ENCODE results near the gene IMMP2L. TPM values are rescaled to one million over a fixed set of nuclear protein-coding genes. Genes with fewer than 3 reads are reported as not detected.

IMMP2L gene
- total RNA-seq, 1 donor from 2014 or later, result 31.9 TPM

DNA sequence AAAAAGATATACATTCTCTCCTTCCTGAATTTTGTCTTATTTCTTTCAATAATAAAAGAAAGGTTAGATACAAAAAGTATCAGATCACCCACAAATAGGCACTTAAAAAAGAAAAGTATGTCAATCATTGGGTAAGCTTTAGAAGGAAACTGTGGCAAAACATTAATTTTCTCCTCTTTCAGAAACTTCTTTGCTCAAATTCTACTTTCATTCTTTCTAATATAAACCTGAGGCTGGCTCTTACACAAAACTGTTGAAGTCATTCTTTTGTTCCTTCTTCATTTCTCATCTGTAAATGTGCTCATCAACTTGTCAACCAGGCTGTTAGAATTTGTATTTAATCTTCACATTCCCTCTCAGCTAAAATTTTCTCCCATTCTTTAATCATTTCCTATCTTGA is 346.7 kb downstream of the IMMP2L start:
- Mint-ChIP-seq H3K36me3 (ENCODE audit: low read depth) (no peaks in the 10 kb centered on the region), H3K27me3 (no peaks in the 10 kb centered on the region), H3K27ac (no peak overlapping the region), H3K9me3 (no peaks in the 10 kb centered on the region), H3K4me1 (no peaks in the 10 kb centered on the region), H3K4me3 (no peak overlapping the region)
- TF ChIP-seq, protein P1, sequence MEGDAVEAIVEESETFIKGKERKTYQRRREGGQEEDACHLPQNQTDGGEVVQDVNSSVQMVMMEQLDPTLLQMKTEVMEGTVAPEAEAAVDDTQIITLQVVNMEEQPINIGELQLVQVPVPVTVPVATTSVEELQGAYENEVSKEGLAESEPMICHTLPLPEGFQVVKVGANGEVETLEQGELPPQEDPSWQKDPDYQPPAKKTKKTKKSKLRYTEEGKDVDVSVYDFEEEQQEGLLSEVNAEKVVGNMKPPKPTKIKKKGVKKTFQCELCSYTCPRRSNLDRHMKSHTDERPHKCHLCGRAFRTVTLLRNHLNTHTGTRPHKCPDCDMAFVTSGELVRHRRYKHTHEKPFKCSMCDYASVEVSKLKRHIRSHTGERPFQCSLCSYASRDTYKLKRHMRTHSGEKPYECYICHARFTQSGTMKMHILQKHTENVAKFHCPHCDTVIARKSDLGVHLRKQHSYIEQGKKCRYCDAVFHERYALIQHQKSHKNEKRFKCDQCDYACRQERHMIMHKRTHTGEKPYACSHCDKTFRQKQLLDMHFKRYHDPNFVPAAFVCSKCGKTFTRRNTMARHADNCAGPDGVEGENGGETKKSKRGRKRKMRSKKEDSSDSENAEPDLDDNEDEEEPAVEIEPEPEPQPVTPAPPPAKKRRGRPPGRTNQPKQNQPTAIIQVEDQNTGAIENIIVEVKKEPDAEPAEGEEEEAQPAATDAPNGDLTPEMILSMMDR (IDR thresholded peaks at IDR 0.05), result no peak
- intact Hi-C loops (cut with micrococcal nuclease), result no loop called here
- DNase-seq (no peak), ATAC-seq (ENCODE audit: low read depth) (no peak)
- CTCF ChIA-PET, result no interaction called here
- POLR2A ChIA-PET, result no interaction called here

DNA sequence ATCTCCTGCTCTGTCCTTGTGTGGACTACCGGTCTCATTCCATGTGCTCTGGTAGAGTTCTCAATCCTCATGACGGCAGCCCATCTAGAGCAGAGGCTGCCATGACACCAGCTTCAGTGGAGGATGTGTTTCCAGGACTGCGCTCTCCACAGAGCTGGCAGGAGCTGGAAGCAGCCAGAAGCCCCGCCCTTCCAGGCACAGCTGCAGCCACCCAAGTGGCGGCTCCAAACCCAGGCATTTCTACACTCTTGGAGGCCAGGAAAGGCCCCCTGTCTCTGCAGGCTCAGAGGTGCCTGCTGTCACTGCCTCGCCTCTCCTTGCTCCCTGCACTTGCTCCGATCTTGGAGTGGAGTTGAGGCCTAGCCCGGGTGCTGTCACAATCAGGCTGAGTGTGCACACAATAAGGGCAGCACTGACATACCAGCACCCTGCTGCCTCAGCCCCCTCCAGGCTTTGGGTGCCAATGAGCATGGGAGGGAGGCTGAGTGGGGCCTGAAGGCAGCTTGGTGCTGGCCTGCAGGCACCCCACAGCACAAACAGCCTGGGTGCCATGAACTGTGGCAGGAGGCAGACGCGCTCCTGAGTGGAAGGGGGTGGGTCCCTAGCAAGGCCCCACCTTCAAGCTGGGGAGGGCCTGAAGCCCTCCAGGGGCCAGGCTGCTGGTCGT is 349.3 kb downstream of the IMMP2L start:
- TF ChIP-seq, protein P1 (IDR thresholded peaks at IDR 0.05), result no peak
- DNase-seq (no peak), ATAC-seq (ENCODE audit: low read depth) (no peak)
- no peaks in the 10 kb centered on the region for H3K27me3 Mint-ChIP-seq
- no peak overlapping the region for H3K4me3 Mint-ChIP-seq
- intact Hi-C loops (cut with micrococcal nuclease), result no loop called here
- H3K27ac Mint-ChIP-seq, result no peak overlapping the region
- ChIA-PET CTCF (no interaction called here), POLR2A (no interaction called here)
- H3K9me3 Mint-ChIP-seq, result no peaks in the 10 kb centered on the region
- H3K4me1 Mint-ChIP-seq, result no peaks in the 10 kb centered on the region
- H3K36me3 Mint-ChIP-seq (ENCODE audit: low read depth), result peaks cover 4% of the 10 kb centered on the region

DNA sequence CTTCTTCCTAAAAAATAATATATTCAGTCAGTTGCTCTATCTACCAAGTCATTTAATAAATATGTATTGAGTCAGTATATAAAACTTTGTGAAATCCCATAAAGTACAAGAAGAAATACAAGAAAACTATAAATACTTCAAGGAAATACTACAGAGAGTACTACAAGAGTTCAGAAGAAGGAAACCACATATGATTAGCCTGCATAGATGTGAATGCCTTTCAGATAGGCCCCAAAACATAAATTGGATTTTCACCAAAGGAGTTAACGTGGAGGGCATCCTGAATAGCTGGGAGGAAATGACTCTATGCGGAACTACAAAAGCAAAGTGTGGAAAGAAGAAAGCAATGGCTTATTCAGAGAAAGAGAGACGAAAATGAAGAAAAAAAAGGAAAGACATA is 351.3 kb downstream of the IMMP2L start:
- ChIA-PET POLR2A (no interaction called here), CTCF (no interaction called here)
- DNase-seq (no peak), ATAC-seq (ENCODE audit: low read depth) (no peak)
- Mint-ChIP-seq H3K4me1 (no peaks in the 10 kb centered on the region), H3K36me3 (ENCODE audit: low read depth) (peaks cover 4% of the 10 kb centered on the region), H3K27ac (no peak overlapping the region), H3K27me3 (no peaks in the 10 kb centered on the region), H3K9me3 (no peaks in the 10 kb centered on the region), H3K4me3 (no peak overlapping the region)
- TF ChIP-seq, protein P1 (IDR thresholded peaks at IDR 0.05), result no peak
- intact Hi-C loops (cut with micrococcal nuclease), result no loop called here

DNA sequence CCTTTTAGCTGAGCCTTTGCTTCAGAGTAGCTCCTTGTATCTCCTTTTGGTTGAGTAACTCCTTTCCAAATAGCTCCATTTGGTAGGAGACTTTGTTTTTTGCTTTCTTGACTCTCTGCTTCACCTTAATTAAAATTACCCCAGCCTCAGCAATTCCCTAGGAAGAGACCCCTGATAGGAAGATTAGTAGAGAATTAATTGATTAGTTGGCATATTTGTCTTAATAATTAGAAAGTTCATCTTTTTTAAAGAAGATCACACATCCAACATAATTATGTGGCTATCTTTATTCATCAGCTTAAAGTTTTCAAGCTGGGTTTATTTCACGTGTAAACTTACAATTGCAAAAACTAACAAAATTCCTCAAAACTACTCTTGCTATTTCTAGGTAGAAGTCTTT is 352.2 kb downstream of the IMMP2L start:
- ATAC-seq (ENCODE audit: low read depth) (no peak), DNase-seq (no peak)
- H3K9me3 Mint-ChIP-seq, result no peaks in the 10 kb centered on the region
- ChIA-PET POLR2A (no interaction called here), CTCF (no interaction called here)
- peaks cover 4% of the 10 kb centered on the region for H3K36me3 Mint-ChIP-seq (ENCODE audit: low read depth)
- intact Hi-C loops (cut with micrococcal nuclease), result no loop called here
- TF ChIP-seq, protein P1 (IDR thresholded peaks at IDR 0.05), result no peak
- H3K4me1 Mint-ChIP-seq, result no peaks in the 10 kb centered on the region
- no peaks in the 10 kb centered on the region for H3K27me3 Mint-ChIP-seq
- no peak overlapping the region for H3K4me3 Mint-ChIP-seq
- H3K27ac Mint-ChIP-seq, result no peak overlapping the region

DNA sequence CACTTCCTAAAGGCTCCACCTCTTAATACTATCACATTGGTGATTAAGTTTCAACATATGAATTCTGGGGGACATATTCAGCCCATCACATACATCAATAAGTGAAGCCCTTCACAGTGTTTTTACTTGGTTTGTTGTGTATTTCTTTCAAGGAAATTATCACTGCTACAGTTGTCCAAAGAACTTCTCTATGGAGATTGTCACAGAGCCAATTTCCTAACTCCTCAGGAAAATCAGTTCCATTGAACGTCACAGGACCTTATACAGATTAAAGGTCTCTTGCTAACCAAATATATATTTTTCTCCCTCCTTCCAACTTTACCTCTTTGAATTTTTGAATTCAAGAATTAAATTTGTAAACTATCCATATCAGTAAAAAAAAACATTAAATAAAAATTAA is 357.0 kb downstream of the IMMP2L start:
- Mint-ChIP-seq H3K27ac (no peak overlapping the region), H3K27me3 (no peaks in the 10 kb centered on the region), H3K9me3 (peaks cover 6% of the 10 kb centered on the region), H3K4me1 (no peaks in the 10 kb centered on the region), H3K4me3 (no peak overlapping the region), H3K36me3 (ENCODE audit: low read depth) (peaks cover 14% of the 10 kb centered on the region)
- ATAC-seq (ENCODE audit: low read depth), result no peak
- ChIA-PET CTCF (no interaction called here), POLR2A (no interaction called here)
- DNase-seq, result no peak
- intact Hi-C loops (cut with micrococcal nuclease), result no loop called here
- TF ChIP-seq, protein P1 (IDR thresholded peaks at IDR 0.05), result no peak
